Measurements from ENCODE around the gene SPIRE2. TPM values are rescaled to one million over a fixed set of nuclear protein-coding genes. Genes with fewer than 3 reads are reported as not detected.
A peak's percentile ranks its signal among the peaks of the same experiment; 100 is the strongest.

Gene SPIRE2
- total and polyA plus RNA-seq, 2 of the 13 experiments (the other 11 are each of a cell fraction or from before 2014, with no cell fraction given), result 13.3 to 37.5 TPM

DNA sequence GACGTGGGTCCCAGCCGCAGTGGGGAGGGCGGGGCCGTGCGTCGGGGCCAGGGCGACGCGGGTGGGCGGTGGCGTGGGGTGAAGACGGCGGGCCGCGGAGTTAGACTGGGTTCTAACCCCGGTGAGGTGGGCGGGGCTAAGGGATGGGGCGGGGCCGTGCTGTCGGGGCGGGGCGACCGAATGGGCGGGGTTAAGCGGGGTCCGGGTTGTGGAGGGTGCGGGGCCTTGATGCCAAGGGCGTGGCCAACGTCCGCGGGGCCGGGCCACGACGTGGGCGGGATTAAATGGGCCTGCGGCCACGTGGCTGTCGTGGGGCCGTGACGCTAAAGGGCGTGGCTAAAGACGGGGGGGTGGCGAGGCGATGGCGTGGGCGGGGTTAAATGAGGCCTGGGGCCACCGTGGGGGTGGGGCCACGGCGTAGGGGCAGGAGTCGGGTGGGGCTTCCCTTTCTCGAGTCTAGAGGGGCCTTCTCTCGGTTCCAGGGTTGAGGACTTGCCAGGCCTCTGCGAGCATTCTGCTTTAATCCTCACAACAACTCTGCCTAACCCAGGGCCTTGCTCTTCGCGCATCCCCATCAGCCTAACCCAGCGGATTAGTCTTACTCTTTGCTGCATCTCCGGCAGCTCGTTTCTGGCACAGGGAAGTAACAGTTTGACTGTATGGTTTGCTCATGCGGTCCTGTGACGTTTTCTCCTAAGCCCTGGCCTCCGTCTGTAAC lies 45.9 kb downstream of the SPIRE2 start (continued):
- TF ChIP-seq, protein P1, sequence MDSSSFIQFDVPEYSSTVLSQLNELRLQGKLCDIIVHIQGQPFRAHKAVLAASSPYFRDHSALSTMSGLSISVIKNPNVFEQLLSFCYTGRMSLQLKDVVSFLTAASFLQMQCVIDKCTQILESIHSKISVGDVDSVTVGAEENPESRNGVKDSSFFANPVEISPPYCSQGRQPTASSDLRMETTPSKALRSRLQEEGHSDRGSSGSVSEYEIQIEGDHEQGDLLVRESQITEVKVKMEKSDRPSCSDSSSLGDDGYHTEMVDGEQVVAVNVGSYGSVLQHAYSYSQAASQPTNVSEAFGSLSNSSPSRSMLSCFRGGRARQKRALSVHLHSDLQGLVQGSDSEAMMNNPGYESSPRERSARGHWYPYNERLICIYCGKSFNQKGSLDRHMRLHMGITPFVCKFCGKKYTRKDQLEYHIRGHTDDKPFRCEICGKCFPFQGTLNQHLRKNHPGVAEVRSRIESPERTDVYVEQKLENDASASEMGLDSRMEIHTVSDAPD (CRISPR knock-in tag; IDR thresholded peaks at IDR 0.05), result no peak
- TF ChIP-seq FOXP4 (CRISPR knock-in tag; IDR thresholded peaks at IDR 0.05), result no peak
- peak; percentile 56 for TF ChIP-seq IRF9 (CRISPR knock-in tag; IDR thresholded peaks at IDR 0.05; ENCODE audit: borderline replicate concordance)
- 0 out of 2 replicates have a peak, but pooled peaks have one; percentile 34 for TF ChIP-seq SIN3A (IDR thresholded peaks at IDR 0.05; ENCODE audit: borderline replicate concordance, low read depth, low read length)
- no peak for TF ChIP-seq GATA4 (IDR thresholded peaks at IDR 0.05; ENCODE audit: borderline replicate concordance, low read depth)
- TF ChIP-seq, protein P2, sequence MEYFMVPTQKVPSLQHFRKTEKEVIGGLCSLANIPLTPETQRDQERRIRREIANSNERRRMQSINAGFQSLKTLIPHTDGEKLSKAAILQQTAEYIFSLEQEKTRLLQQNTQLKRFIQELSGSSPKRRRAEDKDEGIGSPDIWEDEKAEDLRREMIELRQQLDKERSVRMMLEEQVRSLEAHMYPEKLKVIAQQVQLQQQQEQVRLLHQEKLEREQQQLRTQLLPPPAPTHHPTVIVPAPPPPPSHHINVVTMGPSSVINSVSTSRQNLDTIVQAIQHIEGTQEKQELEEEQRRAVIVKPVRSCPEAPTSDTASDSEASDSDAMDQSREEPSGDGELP (IDR thresholded peaks at IDR 0.05; ENCODE audit: borderline replicate concordance, low read depth), result no peak
- TF ChIP-seq TRIM24 (CRISPR knock-in tag; IDR thresholded peaks at IDR 0.05), result no peak
- TF ChIP-seq, protein P3, sequence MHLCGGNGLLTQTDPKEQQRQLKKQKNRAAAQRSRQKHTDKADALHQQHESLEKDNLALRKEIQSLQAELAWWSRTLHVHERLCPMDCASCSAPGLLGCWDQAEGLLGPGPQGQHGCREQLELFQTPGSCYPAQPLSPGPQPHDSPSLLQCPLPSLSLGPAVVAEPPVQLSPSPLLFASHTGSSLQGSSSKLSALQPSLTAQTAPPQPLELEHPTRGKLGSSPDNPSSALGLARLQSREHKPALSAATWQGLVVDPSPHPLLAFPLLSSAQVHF (CRISPR knock-in tag; IDR thresholded peaks at IDR 0.05), result no peak
- TF ChIP-seq ZNF383 (CRISPR knock-in tag; IDR thresholded peaks at IDR 0.05; ENCODE audit: borderline replicate concordance), result no peak
- TF ChIP-seq THYN1 (CRISPR knock-in tag; IDR thresholded peaks at IDR 0.05; ENCODE audit: borderline replicate concordance, low read depth), result no peak
- no peak for TF ChIP-seq ZNF354B (CRISPR knock-in tag; IDR thresholded peaks at IDR 0.05)
- TF ChIP-seq ESRRA (CRISPR knock-in tag; IDR thresholded peaks at IDR 0.05; ENCODE audit: low read depth), result peak; percentile 22
- no peak for TF ChIP-seq DPF2 (CRISPR knock-in tag; IDR thresholded peaks at IDR 0.05; ENCODE audit: borderline replicate concordance, low read depth)
- TF ChIP-seq GZF1 (CRISPR knock-in tag; IDR thresholded peaks at IDR 0.05), result no peak
- TF ChIP-seq ZNF12 (CRISPR knock-in tag; IDR thresholded peaks at IDR 0.05), result 0 out of 2 replicates have a peak, but pooled peaks have one; percentile 1
- no peak for TF ChIP-seq FOSL1 (CRISPR knock-in tag; IDR thresholded peaks at IDR 0.05; ENCODE audit: borderline replicate concordance)
- TF ChIP-seq FOXM1 (CRISPR knock-in tag; IDR thresholded peaks at IDR 0.05), result no peak
- no peak for TF ChIP-seq ZNF883 (CRISPR knock-in tag; IDR thresholded peaks at IDR 0.05; ENCODE audit: not compliant biosample characterization)
- TF ChIP-seq SIX4 (CRISPR knock-in tag; IDR thresholded peaks at IDR 0.05), result no peak
- TF ChIP-seq ZMAT3 (CRISPR knock-in tag; conservative IDR thresholded peaks at IDR 0.05), result no peak
- no peak for TF ChIP-seq KAT2B (IDR thresholded peaks at IDR 0.05; ENCODE audit: borderline replicate concordance, low read depth, low read length)
- TF ChIP-seq MAX (IDR thresholded peaks at IDR 0.05), result peak; percentile 93
- TF ChIP-seq HIVEP1 (CRISPR knock-in tag; IDR thresholded peaks at IDR 0.05), result no peak

Data from HepG2 (cell line).